Keratinocyte (primary cell): ENCODE measurements around the gene SEMA3C. TPM values are rescaled to one million over a fixed set of nuclear protein-coding genes. Genes with fewer than 3 reads are reported as not detected.

ENCODE experiments used
- DNase-seq: peaks from one replicate; pipeline ENCODE4 v3.0.0-alpha.2; 2011; ENCODE audit warnings: low read depth, missing footprints, low spot score
- FAIRE-seq: peaks from 2 replicates; lab custom pipeline; 2011; peaks lifted over from hg19 to GRCh38; lab: Jason Lieb, UNC
- H2AFZ ChIP-seq: 2 replicates; pipeline ENCODE4 v1.6.0; 2012; ENCODE audit warnings: low read length, control low read depth, inconsistent platforms; ENCODE audit not compliant: control insufficient read depth
- H3K27ac ChIP-seq: 2 replicates; pipeline ENCODE4 v1.5.1; 2011; ENCODE audit warnings: low read length; ENCODE audit not compliant: control insufficient read depth, insufficient read depth
- H3K27me3 ChIP-seq: 3 replicates; pipeline ENCODE4 v1.6.0; 2011; ENCODE audit warnings: low read length; ENCODE audit not compliant: control insufficient read depth, insufficient read depth; ENCODE audit errors: extremely low read depth
- H3K36me3 ChIP-seq, 2 experiments: 2 replicates in 1 of 2; 3 replicates in 1 of 2; pipeline ENCODE4 v1.5.1; 2011; ENCODE audit warnings: low read length in 2 of 2, mild to moderate bottlenecking in 1 of 2; ENCODE audit not compliant: control insufficient read depth in 2 of 2, insufficient read depth in 2 of 2; ENCODE audit errors: extremely low read depth in 1 of 2
- H3K4me1 ChIP-seq: 3 replicates; pipeline ENCODE4 v1.5.1; 2011; ENCODE audit warnings: low read length; ENCODE audit not compliant: control insufficient read depth, insufficient read depth; ENCODE audit errors: extremely low read depth
- H3K4me2 ChIP-seq: 3 replicates; pipeline ENCODE4 v1.6.0; 2011; ENCODE audit warnings: low read depth, low read length; ENCODE audit not compliant: control insufficient read depth, insufficient read depth; ENCODE audit errors: extremely low read depth
- H3K4me3 ChIP-seq, 3 experiments: fragments of 200-600 bp in 1 of 3; sonication (generic) in 1 of 3; 2 replicates in 2 of 3; 3 replicates in 1 of 3; pipeline ENCODE4 v1.5.1; 2011 to 2016; ENCODE audit warnings: low read length in 3 of 3, mild to moderate bottlenecking in 3 of 3, control low read depth in 2 of 3, inconsistent platforms in 1 of 3, low read depth in 1 of 3, mixed read lengths in 1 of 3, mixed run types in 1 of 3, moderate library complexity in 1 of 3; ENCODE audit not compliant: control insufficient read depth in 2 of 3, insufficient read depth in 2 of 3; ENCODE audit errors: extremely low read depth in 1 of 3
- H3K79me2 ChIP-seq: 2 replicates; pipeline ENCODE4 v1.6.0; 2012; ENCODE audit warnings: low read length; ENCODE audit not compliant: control insufficient read depth, insufficient read depth
- H3K9ac ChIP-seq: 3 replicates; pipeline ENCODE4 v1.6.0; 2011; ENCODE audit warnings: low read length; ENCODE audit not compliant: control insufficient read depth, insufficient read depth; ENCODE audit errors: extremely low read depth
- H3K9me1 ChIP-seq: 3 replicates; pipeline ENCODE4 v1.6.0; 2011; ENCODE audit warnings: low read length; ENCODE audit not compliant: control insufficient read depth, insufficient read depth; ENCODE audit errors: extremely low read depth
- H3K9me3 ChIP-seq: 2 replicates; pipeline ENCODE4 v1.5.1; 2012; ENCODE audit warnings: low read depth, low read length; ENCODE audit not compliant: control insufficient read depth
- H4K20me1 ChIP-seq: 3 replicates; pipeline ENCODE4 v1.6.0; 2011; ENCODE audit warnings: low read length; ENCODE audit not compliant: control insufficient read depth, insufficient read depth; ENCODE audit errors: extremely low read depth
- EZH2 ChIP-seq: IDR thresholded peaks from one replicate; pipeline ENCODE4 v1.6.1; 2012; ENCODE audit warnings: inconsistent platforms, mild to moderate bottlenecking, low read length, moderate library complexity
- dilution Hi-C: fragments of 300-500 bp; cut with MboI; formaldehyde crosslinking; loops from one replicate; pipeline ENCODE4 v1.7.0; 2020; ENCODE audit warnings: low sequenced_read_pairs; ENCODE audit not compliant: extremely low pct_ligation_motif_present
- polyA plus RNA-seq, 5 experiments: library from polyadenylated mRNA; depleted of rRNA in 3 of 5; stranded (reverse) in 3 of 5; stranded (forward) in 1 of 5; unstranded in 1 of 5; fragments of >200 nt; gene quantifications; 1 replicate in 1 of 5; 2 replicates in 3 of 5; 3 replicates in 1 of 5; pipeline versions ENCODE4 v1.2.1 to v1.2.3, GENCODE V29; 2011 to 2012; ENCODE audit warnings: missing spikeins in 2 of 5, low read depth in 1 of 5, low replicate concordance in 1 of 5
- TF ChIP-seq, protein P1 (sequence below), 3 experiments: IDR thresholded peaks in 1 of 3; conservative IDR thresholded peaks in 1 of 3; optimal IDR thresholded peaks in 1 of 3; 2 replicates in 2 of 3; 3 replicates in 1 of 3; pipeline versions ENCODE3 to v1.5.1; 2011; ENCODE audit warnings: low read length in 3 of 3, mild to moderate bottlenecking in 3 of 3, moderate library complexity in 2 of 3, control low read depth in 1 of 3, inconsistent platforms in 1 of 3; ENCODE audit not compliant: insufficient read depth in 2 of 3; ENCODE audit errors: extremely low read depth in 1 of 3

Gene SEMA3C
- polyA plus RNA-seq, 1 donor (not counting 4 experiments of a cell fraction or from before 2014, with no cell fraction given): 142 TPM

DNA sequence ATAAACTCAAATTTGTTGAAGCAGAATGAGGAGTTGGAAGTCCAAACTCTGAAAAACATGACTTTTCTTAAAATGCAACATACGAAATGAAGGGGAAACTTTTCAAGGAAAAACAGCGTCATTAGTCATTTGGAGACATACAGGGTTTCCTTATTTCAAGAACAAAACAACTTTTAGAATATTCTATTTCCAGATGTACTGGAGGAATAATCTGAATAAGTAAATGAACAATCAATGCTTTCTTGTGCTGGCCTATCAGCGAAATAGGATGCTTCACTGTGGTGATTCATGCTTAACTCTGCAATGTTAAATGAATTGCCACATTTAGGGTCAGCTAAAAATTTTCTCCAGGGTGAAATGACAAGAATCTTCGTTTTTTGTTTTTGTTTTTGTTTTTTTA lies 114.3 kb downstream of the SEMA3C start:
- TF ChIP-seq EZH2: no peak
- TF ChIP-seq, protein P1, sequence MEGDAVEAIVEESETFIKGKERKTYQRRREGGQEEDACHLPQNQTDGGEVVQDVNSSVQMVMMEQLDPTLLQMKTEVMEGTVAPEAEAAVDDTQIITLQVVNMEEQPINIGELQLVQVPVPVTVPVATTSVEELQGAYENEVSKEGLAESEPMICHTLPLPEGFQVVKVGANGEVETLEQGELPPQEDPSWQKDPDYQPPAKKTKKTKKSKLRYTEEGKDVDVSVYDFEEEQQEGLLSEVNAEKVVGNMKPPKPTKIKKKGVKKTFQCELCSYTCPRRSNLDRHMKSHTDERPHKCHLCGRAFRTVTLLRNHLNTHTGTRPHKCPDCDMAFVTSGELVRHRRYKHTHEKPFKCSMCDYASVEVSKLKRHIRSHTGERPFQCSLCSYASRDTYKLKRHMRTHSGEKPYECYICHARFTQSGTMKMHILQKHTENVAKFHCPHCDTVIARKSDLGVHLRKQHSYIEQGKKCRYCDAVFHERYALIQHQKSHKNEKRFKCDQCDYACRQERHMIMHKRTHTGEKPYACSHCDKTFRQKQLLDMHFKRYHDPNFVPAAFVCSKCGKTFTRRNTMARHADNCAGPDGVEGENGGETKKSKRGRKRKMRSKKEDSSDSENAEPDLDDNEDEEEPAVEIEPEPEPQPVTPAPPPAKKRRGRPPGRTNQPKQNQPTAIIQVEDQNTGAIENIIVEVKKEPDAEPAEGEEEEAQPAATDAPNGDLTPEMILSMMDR (optimal IDR thresholded peaks at IDR 0.05 in 1 of 3, IDR thresholded peaks at IDR 0.05 in 1 of 3, conservative IDR thresholded peaks at IDR 0.05 in 1 of 3; ENCODE audit: extremely low read depth in 1 of 3, insufficient read depth in 2 of 3, low read length in 3 of 3): no peak
- no peaks in the 10 kb centered on the region for H3K9me1 ChIP-seq
- H3K79me2 ChIP-seq: no peaks in the 10 kb centered on the region
- H3K4me2 ChIP-seq: no peak overlapping the region
- peaks cover 1% of the 10 kb centered on the region for H3K9me3 ChIP-seq
- no peak overlapping the region for H3K4me3 ChIP-seq
- no peak overlapping the region for H3K9ac ChIP-seq
- no peak for DNase-seq
- FAIRE-seq: peak; percentile 34
- H4K20me1 ChIP-seq: no peaks in the 10 kb centered on the region
- H3K36me3 ChIP-seq: peaks cover 3 to 9% of the 10 kb centered on the region in 2 experiments
- H3K27ac ChIP-seq: no peak overlapping the region
- H2AFZ ChIP-seq: no peak overlapping the region
- H3K4me1 ChIP-seq: peaks cover 14% of the 10 kb centered on the region
- dilution Hi-C loops: no loop called here
- H3K27me3 ChIP-seq: no peaks in the 10 kb centered on the region

DNA sequence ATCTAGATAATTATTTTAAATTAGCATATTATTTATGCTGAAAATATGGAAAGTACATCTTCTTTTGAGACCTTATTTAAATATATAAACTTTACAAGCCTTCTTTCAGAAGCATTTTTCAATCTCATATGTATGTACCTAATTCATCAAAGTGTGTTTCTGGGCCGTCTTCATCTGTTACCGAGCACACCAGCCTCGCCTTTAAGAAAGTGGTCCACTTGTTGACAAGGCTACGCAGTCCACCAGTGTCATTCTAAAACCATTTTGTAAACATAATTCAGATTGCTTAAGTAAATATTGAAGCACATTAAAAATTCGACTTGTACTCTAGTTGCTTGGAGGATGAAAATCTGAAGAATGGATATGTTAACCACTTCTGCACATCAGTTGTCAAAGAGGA lies 116.3 kb downstream of the SEMA3C start:
- Histone ChIP-seq H3K4me2 (no peak overlapping the region), H3K4me1 (peaks cover 3% of the 10 kb centered on the region), H3K27me3 (no peaks in the 10 kb centered on the region), H4K20me1 (no peaks in the 10 kb centered on the region), H3K9me3 (no peaks in the 10 kb centered on the region), H3K4me3 (no peak overlapping the region), H3K36me3 (peaks cover 3 to 10% of the 10 kb centered on the region in 2 experiments), H2AFZ (no peak overlapping the region), H3K79me2 (no peaks in the 10 kb centered on the region), H3K9me1 (no peaks in the 10 kb centered on the region), H3K9ac (no peak overlapping the region), H3K27ac (no peak overlapping the region)
- dilution Hi-C loops: no loop called here
- TF ChIP-seq, protein P1 (optimal IDR thresholded peaks at IDR 0.05 in 1 of 3, IDR thresholded peaks at IDR 0.05 in 1 of 3, conservative IDR thresholded peaks at IDR 0.05 in 1 of 3; ENCODE audit: extremely low read depth in 1 of 3, insufficient read depth in 2 of 3, low read length in 3 of 3): no peak
- no peak for TF ChIP-seq EZH2
- FAIRE-seq (no peak), DNase-seq (no peak)
